22Rv1 (cell line): ENCODE data around the gene GSG1L2.

Source experiments
- ZFX ChIP-seq: fragments of 450-650 bp; IDR thresholded peaks from 2 replicates; pipeline ENCODE4 v1.6.1; 2017; ENCODE audit warnings: antibody characterized with exemption, borderline replicate concordance
- TF ChIP-seq, protein P1 (sequence below): fragments of 450-650 bp; IDR thresholded peaks from 2 replicates; pipeline ENCODE4 v1.5.1; 2017; ENCODE audit warnings: mild to moderate bottlenecking

DNA sequence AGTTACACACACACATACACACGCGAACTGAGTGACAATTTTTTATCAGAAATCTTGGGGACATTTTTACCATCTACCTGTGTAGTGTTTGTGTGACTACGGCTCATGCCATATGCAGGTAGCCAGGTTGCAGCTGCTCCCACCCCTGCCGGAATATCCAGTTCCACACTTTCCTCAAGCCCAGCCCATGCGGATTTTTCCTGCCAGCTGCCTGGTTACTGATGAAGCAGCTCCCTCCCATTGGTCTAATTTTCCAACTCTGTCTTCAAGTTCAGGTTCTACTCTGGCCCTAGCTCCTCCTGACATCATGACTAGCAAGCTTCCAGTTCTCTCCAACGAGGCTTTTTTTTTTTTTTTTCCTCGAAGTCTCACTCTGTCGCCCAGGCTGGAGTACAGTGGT is 4.8 kb downstream of the GSG1L2 start:
- TF ChIP-seq, protein P1, sequence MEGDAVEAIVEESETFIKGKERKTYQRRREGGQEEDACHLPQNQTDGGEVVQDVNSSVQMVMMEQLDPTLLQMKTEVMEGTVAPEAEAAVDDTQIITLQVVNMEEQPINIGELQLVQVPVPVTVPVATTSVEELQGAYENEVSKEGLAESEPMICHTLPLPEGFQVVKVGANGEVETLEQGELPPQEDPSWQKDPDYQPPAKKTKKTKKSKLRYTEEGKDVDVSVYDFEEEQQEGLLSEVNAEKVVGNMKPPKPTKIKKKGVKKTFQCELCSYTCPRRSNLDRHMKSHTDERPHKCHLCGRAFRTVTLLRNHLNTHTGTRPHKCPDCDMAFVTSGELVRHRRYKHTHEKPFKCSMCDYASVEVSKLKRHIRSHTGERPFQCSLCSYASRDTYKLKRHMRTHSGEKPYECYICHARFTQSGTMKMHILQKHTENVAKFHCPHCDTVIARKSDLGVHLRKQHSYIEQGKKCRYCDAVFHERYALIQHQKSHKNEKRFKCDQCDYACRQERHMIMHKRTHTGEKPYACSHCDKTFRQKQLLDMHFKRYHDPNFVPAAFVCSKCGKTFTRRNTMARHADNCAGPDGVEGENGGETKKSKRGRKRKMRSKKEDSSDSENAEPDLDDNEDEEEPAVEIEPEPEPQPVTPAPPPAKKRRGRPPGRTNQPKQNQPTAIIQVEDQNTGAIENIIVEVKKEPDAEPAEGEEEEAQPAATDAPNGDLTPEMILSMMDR: no peak
- TF ChIP-seq ZFX: no peak
